Osteocyte (in vitro differentiated cells): ENCODE results near the gene RNF182. TPM values are rescaled to one million over a fixed set of nuclear protein-coding genes. Genes with fewer than 3 reads are reported as not detected.
A peak's percentile ranks its signal among the peaks of the same experiment; 100 is the strongest.

Experiments
- DNase-seq: peaks from one replicate; pipeline ENCODE4 v3.0.0; 2021; ENCODE audit warnings: mixed read lengths; ENCODE audit not compliant: unreplicated experiment; ENCODE audit errors: extremely low spot score
- H3K27ac Mint-ChIP-seq: one replicate; pipeline ENCODE4 v1.8.0; 2021; ENCODE audit warnings: mild to moderate bottlenecking, mixed read lengths; ENCODE audit not compliant: unreplicated experiment
- H3K27me3 Mint-ChIP-seq: one replicate; pipeline ENCODE4 v1.8.0; 2021; ENCODE audit warnings: mixed read lengths; ENCODE audit not compliant: unreplicated experiment
- H3K36me3 Mint-ChIP-seq: one replicate; pipeline ENCODE4 v1.8.0; 2021; ENCODE audit warnings: mixed read lengths; ENCODE audit not compliant: unreplicated experiment
- H3K4me1 Mint-ChIP-seq: one replicate; pipeline ENCODE4 v1.8.0; 2021; ENCODE audit warnings: mixed read lengths; ENCODE audit not compliant: unreplicated experiment
- H3K4me3 Mint-ChIP-seq: one replicate; pipeline ENCODE4 v1.8.0; 2021; ENCODE audit warnings: mild to moderate bottlenecking, moderate library complexity, mixed read lengths; ENCODE audit not compliant: unreplicated experiment
- H3K9me3 Mint-ChIP-seq: one replicate; pipeline ENCODE4 v1.8.0; 2021; ENCODE audit warnings: mixed read lengths; ENCODE audit not compliant: unreplicated experiment
- total RNA-seq: library from RNA; stranded (reverse); gene quantifications from 2 replicates; pipeline ENCODE4 v1.2.1, GENCODE V29; 2021
- TF ChIP-seq, protein P1 (sequence below): fragments of 200-600 bp; sonication (generic); IDR thresholded peaks from 2 replicates; pipeline ENCODE4 v1.5.0; 2021; ENCODE audit warnings: antibody characterized with exemption, mild to moderate bottlenecking, moderate library complexity

RNF182 gene
- total RNA-seq, 1 donor from 2014 or later, result 11.0 TPM

DNA sequence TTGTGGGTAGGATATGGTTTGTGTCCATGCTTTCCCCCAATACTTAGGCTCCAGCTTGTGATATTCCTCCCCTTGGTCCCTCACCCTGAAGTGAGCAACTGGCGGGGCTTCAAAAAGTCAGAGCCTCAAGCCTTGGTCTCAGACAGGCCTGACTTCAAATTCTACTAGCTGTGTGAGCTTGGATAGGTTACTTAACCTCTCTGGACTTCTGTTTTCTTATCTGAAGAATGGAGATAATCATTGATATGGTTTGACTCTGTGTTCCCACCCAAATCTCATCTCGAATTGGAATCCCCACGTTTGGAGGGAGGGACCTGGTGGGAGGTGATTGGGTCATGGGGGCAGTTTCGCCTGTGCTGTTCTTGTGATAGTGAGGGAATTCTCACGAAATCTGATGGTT lies 97.9 kb downstream of the RNF182 start:
- peaks cover 13% of the 10 kb centered on the region for H3K4me1 Mint-ChIP-seq
- DNase-seq, result no peak
- H3K9me3 Mint-ChIP-seq, result peaks cover 6% of the 10 kb centered on the region
- H3K27me3 Mint-ChIP-seq, result no peaks in the 10 kb centered on the region
- no peak overlapping the region for H3K27ac Mint-ChIP-seq
- no peaks in the 10 kb centered on the region for H3K36me3 Mint-ChIP-seq
- TF ChIP-seq, protein P1, sequence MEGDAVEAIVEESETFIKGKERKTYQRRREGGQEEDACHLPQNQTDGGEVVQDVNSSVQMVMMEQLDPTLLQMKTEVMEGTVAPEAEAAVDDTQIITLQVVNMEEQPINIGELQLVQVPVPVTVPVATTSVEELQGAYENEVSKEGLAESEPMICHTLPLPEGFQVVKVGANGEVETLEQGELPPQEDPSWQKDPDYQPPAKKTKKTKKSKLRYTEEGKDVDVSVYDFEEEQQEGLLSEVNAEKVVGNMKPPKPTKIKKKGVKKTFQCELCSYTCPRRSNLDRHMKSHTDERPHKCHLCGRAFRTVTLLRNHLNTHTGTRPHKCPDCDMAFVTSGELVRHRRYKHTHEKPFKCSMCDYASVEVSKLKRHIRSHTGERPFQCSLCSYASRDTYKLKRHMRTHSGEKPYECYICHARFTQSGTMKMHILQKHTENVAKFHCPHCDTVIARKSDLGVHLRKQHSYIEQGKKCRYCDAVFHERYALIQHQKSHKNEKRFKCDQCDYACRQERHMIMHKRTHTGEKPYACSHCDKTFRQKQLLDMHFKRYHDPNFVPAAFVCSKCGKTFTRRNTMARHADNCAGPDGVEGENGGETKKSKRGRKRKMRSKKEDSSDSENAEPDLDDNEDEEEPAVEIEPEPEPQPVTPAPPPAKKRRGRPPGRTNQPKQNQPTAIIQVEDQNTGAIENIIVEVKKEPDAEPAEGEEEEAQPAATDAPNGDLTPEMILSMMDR, result no peak
- no peak overlapping the region for H3K4me3 Mint-ChIP-seq

DNA sequence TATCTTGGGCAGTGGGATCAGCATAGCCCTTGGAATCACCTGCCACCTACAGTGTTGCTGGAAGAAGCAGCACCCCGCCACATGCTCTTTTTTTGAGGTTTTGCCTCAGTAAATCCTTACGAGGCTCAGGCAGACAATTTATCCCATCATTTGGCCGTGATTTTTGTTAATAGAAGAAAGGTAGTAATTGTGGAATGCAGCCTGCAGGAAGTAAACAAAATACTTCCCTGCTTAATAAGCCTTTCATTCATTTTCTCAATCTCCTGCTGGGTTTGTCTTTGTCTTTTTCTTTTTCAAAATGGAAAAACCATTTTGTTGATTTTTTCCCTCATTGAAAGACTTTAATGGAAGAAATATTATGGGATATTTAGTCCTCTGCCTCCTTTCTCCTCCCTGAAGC lies 99.1 kb downstream of the RNF182 start:
- Mint-ChIP-seq H3K9me3 (peaks cover under 1% of the 10 kb centered on the region), H3K4me3 (no peak overlapping the region), H3K36me3 (no peaks in the 10 kb centered on the region), H3K4me1 (peaks cover 15% of the 10 kb centered on the region), H3K27me3 (no peaks in the 10 kb centered on the region), H3K27ac (no peak overlapping the region)
- TF ChIP-seq, protein P1, result no peak
- no peak for DNase-seq

DNA sequence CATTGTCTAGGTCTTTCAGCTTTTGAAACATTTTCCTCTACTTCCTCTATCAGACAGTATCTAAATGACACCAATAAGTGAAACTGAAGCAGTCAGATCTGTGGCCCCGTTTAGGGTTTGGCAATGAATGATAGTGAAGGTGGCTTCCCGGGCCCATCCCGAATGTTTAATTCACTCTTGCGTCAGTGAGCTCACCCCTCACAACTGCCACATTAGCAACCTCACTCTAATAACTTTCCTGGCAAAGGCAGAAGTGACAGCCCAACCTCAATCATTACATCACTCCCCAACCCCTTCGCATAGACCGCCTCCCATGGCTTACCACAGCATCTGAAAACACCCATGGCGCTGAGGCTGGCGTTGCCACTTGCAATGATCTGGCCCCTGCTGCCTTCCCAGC lies 100.4 kb downstream of the RNF182 start:
- H3K4me3 Mint-ChIP-seq, result no peak overlapping the region
- DNase-seq, result no peak
- TF ChIP-seq, protein P1, result no peak
- H3K9me3 Mint-ChIP-seq, result no peaks in the 10 kb centered on the region
- no peaks in the 10 kb centered on the region for H3K36me3 Mint-ChIP-seq
- peaks cover 15% of the 10 kb centered on the region for H3K4me1 Mint-ChIP-seq
- H3K27me3 Mint-ChIP-seq, result no peaks in the 10 kb centered on the region
- H3K27ac Mint-ChIP-seq, result no peak overlapping the region

DNA sequence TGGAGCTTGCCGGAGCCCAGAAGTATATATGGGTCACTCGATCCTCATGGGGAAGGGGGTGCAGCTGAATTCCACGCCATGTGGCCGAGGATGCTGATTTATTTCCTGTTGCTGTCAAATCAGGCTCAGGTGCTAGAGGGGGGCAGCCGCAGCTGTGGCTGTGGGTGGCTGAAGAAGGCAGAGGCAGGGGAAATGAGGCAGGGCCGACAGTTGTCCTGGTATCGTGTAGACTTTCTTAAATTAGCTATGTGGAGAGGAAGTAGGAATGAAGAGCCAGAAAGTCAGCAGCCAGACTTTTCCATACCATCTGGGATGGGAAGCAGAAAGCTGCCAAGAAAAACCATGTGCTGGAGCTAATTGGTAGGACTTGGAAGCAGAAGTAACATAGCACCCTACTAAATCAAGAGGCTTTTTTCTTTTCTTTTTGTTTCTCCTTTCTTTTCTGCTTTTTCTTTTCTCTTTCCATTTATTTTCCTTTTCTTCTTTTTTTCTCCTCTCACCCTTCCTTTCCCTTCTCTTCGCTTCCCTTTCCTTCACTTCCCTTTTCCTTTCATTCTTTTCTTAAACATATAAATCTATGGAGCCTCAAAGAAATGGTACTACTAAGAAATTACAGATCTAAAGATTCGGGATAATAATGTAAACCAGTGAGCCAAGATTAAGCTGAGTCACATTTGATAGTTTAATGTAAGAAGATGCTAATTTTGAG lies 102.2 kb downstream of the RNF182 start:
- no peak for DNase-seq
- TF ChIP-seq, protein P1, result no peak
- H3K27me3 Mint-ChIP-seq, result no peaks in the 10 kb centered on the region
- no peaks in the 10 kb centered on the region for H3K9me3 Mint-ChIP-seq
- H3K27ac Mint-ChIP-seq, result peak overlapping the region; percentile 29
- no peak overlapping the region for H3K4me3 Mint-ChIP-seq
- H3K36me3 Mint-ChIP-seq, result no peaks in the 10 kb centered on the region
- peaks cover 14% of the 10 kb centered on the region for H3K4me1 Mint-ChIP-seq

DNA sequence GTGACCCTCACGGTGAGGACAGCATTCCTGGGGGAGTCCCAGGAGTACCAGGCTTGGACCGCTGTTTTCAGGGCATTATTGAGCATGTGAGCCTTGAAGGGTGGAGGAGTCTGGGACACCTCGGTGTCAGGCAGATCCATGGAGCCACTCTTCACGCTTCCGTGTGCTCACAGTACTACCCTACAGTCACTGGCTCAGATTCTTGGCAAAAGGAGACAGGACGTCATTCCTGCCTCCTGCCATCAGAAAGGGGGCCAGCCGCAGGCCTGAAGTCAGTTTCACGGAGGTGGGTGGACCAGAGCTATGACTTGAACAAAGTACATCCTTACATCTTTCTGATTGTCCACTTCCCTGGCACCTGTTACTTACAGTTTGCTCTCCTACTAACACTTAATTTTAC lies 103.9 kb downstream of the RNF182 start:
- no peaks in the 10 kb centered on the region for H3K36me3 Mint-ChIP-seq
- H3K9me3 Mint-ChIP-seq, result no peaks in the 10 kb centered on the region
- peaks cover 14% of the 10 kb centered on the region for H3K4me1 Mint-ChIP-seq
- DNase-seq, result no peak
- no peak overlapping the region for H3K4me3 Mint-ChIP-seq
- H3K27ac Mint-ChIP-seq, result no peak overlapping the region
- H3K27me3 Mint-ChIP-seq, result no peaks in the 10 kb centered on the region
- TF ChIP-seq, protein P1, result no peak
